Measurements from ENCODE around the gene FANCE.

FANCE gene

DNA sequence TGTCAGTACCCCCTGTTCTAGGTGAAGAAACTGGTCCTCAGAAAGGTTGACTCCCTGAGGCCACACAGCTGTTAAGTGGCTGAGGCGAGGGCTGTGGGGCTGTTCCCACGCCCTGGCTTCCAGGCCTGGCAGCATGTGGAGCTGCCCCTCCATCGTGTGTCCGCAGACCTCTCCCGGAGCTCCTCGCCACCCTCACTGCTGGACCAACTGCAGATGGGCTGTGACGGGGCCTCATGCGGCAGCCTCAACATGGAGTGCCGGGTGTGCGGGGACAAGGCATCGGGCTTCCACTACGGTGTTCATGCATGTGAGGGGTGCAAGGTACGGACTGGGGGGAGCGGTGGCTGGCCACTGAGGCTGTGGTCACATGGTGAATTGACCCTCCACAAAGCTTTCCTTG is 32.2 kb upstream of the FANCE start:
- DNase-seq (ENCODE audit: low read depth), result no peak
- no peak for TF ChIP-seq CTCF (conservative IDR thresholded peaks at IDR 0.05; ENCODE audit: low read depth, low read length)
- no peak overlapping the region for H3K4me3 ChIP-seq (ENCODE audit: low read length)

- no peak overlapping the region for H3K4me3 ChIP-seq (ENCODE audit: low read length)
- peak; percentile 98 for DNase-seq (ENCODE audit: low read depth)
- no peak for TF ChIP-seq CTCF (conservative IDR thresholded peaks at IDR 0.05; ENCODE audit: low read depth, low read length)
Observed at GRCh38 chr6:35425284-35425683, 26.9 kb upstream of the FANCE start.

DNA sequence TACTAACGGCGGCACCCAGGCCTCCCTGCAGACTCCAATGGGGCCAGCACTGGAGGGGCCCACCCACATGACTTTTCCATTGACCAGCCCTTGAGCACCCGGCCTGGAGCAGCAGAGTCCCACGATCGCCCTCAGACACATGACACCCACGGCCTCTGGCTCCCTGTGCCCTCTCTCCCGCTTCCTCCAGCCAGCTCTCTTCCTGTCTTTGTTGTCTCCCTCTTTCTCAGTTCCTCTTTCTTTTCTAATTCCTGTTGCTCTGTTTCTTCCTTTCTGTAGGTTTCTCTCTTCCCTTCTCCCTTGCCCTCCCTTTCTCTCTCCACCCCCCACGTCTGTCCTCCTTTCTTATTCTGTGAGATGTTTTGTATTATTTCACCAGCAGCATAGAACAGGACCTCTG is 26.1 kb upstream of the FANCE start:
- H3K4me3 ChIP-seq (ENCODE audit: low read length), result no peak overlapping the region
- TF ChIP-seq CTCF (conservative IDR thresholded peaks at IDR 0.05; ENCODE audit: low read depth, low read length), result no peak

DNA sequence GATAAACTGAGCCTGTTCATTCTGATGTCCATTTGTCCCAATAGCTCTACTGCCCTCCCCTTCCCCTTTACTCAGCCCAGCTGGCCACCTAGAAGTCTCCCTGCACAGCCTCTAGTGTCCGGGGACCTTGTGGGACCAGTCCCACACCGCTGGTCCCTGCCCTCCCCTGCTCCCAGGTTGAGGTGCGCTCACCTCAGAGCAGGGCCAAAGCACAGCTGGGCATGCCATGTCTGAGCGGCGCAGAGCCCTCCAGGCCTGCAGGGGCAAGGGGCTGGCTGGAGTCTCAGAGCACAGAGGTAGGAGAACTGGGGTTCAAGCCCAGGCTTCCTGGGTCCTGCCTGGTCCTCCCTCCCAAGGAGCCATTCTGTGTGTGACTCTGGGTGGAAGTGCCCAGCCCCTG is 24.7 kb upstream of the FANCE start:
- no peak for TF ChIP-seq CTCF (conservative IDR thresholded peaks at IDR 0.05; ENCODE audit: low read depth, low read length)
- DNase-seq (ENCODE audit: low read depth), result no peak
- no peak overlapping the region for H3K4me3 ChIP-seq (ENCODE audit: low read length)

More for the DNA sequence above, 26.1 kb upstream of the FANCE start:
- DNase-seq (ENCODE audit: low read depth), result no peak

- DNase-seq (ENCODE audit: low read depth), result no peak
- H3K4me3 ChIP-seq (ENCODE audit: low read length), result no peak overlapping the region
- TF ChIP-seq CTCF (conservative IDR thresholded peaks at IDR 0.05; ENCODE audit: low read depth, low read length), result no peak
Observed at GRCh38 chr6:35427851-35428321, 24.3 kb upstream of the FANCE start.

DNA sequence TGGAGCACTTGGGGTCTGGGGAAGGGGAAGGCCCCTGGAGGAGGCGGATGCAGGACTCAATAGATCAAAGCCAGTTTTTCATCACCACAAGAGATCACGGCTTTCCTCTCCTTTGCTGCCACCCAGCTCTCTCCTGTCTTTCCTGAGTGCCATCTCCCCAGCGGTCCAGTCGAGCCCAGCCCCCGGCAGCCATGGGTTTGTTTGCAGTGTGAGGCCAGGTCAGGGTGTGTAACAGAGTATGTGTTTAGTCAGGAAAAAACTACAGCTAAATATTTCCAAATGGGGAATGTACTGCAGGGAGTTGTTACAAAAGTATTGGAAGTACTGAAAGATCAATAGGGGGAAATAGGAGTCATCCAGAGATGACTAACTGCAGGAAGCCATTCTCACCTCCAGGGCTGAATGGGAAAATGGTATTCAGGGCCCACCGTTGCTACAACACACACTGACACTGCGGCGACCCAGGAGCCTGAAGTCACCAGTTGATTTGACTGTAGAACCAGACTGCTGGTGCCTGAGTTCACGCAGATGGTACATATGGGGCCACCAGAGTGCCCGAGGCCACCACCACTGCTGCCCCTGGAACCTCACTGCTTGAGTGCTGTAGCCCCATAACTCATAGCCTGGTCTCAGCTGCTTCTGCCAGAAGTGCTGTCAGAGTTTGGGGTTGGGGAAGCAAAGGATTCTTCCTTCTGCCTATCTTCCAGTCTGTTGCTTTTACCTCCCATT is 23.6 kb upstream of the FANCE start:
- no peak for DNase-seq (ENCODE audit: low read depth)
- no peak for TF ChIP-seq CTCF (conservative IDR thresholded peaks at IDR 0.05; ENCODE audit: low read depth, low read length)
- no peak overlapping the region for H3K4me3 ChIP-seq (ENCODE audit: low read length)

DNA sequence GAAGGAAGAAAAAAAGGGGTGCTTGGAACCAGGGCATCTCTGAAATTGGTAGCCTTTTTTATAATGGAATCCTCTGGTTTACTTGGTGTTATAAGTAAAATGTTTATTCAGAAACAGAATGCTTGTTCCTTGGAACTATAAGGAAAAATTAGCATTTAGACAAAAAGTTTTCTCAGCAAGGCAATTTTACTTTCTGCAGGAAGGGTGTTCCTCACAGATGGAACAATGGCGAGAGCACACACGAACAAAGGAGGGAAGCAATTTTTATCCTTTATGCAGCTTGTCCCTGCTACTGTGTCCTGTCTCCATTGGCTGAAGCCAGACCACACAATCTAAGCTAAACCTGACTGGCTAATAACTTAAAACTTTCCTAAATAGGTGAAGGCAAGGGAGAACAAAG is 22.7 kb upstream of the FANCE start:
- TF ChIP-seq CTCF (conservative IDR thresholded peaks at IDR 0.05; ENCODE audit: low read depth, low read length), result no peak
- H3K4me3 ChIP-seq (ENCODE audit: low read length), result no peak overlapping the region
- no peak for DNase-seq (ENCODE audit: low read depth)

Data from retinal pigment epithelial cell (primary cell).